HG02981 (cell line): ENCODE measurements around the gene CACNA2D1.

Source experiments
- ATAC-seq: cut with Tn5 transposase; IDR thresholded peaks from one replicate; pipeline ENCODE4 v1.9.1; 2021; ENCODE audit warnings: mild to moderate bottlenecking, moderate library complexity; ENCODE audit not compliant: unreplicated experiment

CACNA2D1 gene

GRCh38 chr7:81902536-81902935, 541.0 kb downstream of the CACNA2D1 start:
- no peak for ATAC-seq
